Body of pancreas (tissue), 4 donors: ENCODE measurements around the gene KLF7.

ENCODE experiments used
- CTCF ChIP-seq, 7 experiments: fragments of 450-650 bp in 4 of 7; fragments of 200-600 bp in 3 of 7; sonication (generic) in 3 of 7; IDR thresholded peaks; one replicate each; pipeline ENCODE4 v1.5.1; 2016 to 2019; ENCODE audit warnings: antibody characterized with exemption in 7 of 7
- POLR2A ChIP-seq, 3 donors: fragments of 450-650 bp; IDR thresholded peaks; one replicate each; pipeline ENCODE4 v1.6.1; 2016; ENCODE audit warnings: antibody characterized with exemption in 3 of 3, mild to moderate bottlenecking in 2 of 3

GRCh38 chr2:207119048-207119447 is 46.7 kb downstream of the KLF7 start:
- TF ChIP-seq CTCF (IDR thresholded peaks at IDR 0.05) (no peak), POLR2A (IDR thresholded peaks at IDR 0.05) (no peak)
